Erythroblast (primary cell): ENCODE results near the gene UROD.
"Not testable (repeated sequence)": the region's sequence is repeated elsewhere in the genome, so short reads cannot be mapped to it uniquely, and the experiment has no call there.

ENCODE experiments used
- DNase-seq, 2 experiments: peaks; one replicate each; lab custom pipeline; 2025; lab: John Stamatoyannopoulos, UW
- GATA1 ChIP-seq: IDR thresholded peaks from 2 replicates; pipeline ENCODE4 v1.6.1; 2011; ENCODE audit warnings: low read depth, mild to moderate bottlenecking, control low read depth, low read length, moderate library complexity
- POLR2A ChIP-seq: IDR thresholded peaks from 2 replicates; pipeline ENCODE4 v1.6.1; 2011; ENCODE audit warnings: mild to moderate bottlenecking, low read length

The UROD gene

DNA sequence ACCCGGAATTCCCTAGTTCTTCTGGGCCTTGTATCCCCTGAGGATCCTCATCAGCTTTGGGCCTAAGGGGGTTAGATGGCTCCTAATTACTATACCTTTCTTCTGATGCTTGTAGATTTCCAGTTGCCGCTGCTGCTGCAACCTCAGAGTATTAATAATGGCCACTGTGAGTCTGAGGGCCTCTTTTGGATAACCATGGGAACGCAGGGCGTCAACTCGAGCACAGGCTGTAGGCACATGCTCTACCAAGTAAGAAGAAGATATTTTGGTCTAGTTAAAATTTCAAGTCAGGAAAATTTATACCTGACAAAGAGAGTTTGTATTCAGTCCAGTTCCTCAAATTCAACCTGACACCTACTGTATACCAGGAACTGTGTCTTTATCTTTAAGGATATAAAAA lies 28.2 kb downstream of the UROD start:
- no peak for DNase-seq
- TF ChIP-seq GATA1: no peak
- no peak for TF ChIP-seq POLR2A

DNA sequence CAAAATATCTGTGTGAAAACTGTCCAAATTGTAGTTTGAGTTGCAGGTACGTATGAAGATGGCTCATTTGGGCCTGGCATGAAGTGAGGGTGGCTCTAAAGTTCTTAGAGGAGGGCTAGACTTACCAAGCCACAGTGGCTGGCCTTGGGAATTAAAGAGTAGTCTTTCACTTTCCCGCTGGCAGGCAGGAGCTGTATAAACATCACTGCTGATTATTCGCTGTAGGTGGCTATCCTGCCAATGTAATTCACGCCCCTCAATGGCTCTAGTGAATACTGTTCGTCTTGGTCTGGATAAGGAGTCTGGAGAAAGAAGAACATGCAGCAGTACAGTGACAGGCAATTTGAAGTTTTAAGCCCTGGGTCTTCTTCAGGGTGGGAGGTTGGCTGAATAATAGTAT lies 31.0 kb downstream of the UROD start:
- TF ChIP-seq POLR2A (no peak), GATA1 (no peak)
- no peak for DNase-seq

DNA sequence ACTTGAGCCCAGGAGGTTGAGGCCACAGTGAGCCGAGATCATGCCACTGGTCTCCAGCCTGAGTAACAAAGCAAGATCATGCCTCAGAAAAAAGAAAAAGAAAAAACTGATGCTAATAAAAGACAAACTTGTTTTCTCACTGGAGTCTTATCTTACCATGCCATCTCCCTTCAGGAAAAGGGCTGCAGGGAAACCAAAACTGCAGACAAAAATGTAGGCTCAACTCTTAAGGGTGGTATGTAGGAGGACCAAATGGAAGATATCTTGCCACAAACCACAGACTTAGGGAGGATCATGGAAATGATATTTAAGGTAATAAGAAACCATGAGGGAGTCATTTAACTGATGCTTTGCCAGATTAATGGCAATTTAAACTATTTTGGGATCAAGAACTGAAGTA lies 32.9 kb downstream of the UROD start:
- DNase-seq: no peak
- TF ChIP-seq POLR2A (no peak), GATA1 (no peak)

DNA sequence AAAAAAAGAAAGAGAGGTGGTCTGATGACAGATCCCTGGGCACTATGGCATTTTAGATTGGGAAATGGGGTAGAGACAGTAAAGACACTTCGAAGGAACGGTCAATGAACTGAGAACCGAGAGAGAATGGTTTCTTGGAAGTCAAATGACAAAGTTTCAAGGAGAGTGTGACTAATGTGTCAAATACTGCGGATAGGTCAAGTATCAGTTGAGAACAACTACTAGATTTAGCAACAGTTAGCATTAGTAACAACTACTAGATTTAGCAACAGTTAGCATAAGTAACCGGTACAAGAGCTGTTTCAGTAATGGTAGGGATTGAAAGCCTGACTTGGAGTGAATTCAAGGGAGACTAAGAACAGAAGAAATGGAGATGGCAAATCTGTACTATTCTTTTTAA lies 35.0 kb downstream of the UROD start:
- TF ChIP-seq GATA1: no peak
- no peak for TF ChIP-seq POLR2A

DNA sequence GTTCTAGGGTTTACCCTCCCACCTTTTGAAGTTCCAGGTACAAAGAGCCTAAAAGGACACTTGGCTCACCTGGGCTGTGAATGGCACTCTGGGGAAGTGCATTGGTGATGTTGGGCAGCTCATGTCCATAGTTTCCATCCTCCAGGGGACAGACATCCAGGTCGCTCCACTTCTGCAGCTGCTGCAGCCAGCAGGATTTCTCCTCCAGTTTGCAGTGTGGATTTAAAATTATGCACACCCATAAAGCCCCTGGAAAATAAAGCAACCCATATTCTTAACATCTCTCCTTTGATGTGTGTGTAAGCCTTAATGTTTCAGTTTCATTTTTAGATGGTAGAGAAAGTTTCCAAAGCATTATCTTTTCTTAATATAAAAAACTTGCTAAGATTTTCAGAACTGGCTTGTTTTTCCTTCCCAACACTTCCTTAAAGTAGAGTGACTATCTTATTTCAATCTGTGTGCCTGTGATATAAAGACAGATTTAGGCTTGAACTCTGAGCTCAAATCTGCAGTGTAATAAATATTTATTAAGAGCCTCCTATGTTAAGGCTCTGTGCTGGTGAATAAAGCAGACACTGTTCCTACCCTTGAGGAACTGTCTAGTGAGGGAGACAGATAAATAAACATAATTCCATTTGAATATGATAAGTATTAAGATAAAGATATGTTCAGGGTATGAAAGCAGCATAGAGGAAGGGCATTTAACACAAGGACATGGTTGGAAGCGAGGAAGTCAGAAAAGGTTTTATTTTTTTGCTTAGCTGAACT lies 39.1 kb downstream of the UROD start:
- no peak for DNase-seq
- TF ChIP-seq POLR2A: no peak
- TF ChIP-seq GATA1: no peak

More for the DNA sequence above, 35.0 kb downstream of the UROD start:
- no peak for DNase-seq

GRCh38 chr1:45057542-45057941 lies 45.5 kb downstream of the UROD start:
- no peak for TF ChIP-seq GATA1
- no peak for TF ChIP-seq POLR2A
- DNase-seq: no peak

DNA sequence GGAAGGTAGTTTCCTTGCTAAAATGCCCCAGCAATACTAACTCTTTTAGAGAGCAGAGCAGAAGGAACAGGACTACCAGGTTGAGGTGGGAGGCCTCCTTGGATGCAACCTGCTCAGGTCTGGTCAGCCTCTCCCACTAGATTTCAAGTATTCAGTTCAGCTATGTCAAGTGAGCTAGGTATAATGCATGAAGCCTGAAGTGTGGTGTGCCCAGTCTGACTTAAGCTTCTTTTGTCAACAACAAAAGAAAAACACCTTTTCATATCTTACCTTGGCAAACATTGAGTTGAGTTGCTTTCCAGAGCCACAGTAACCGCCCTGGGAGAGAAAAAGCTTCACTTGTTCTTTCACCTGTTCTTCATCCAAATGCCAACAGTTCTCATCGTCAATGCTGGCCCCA lies 47.8 kb downstream of the UROD start:
- no peak for TF ChIP-seq GATA1
- no peak for DNase-seq

GRCh38 chr1:45062463-45062862 lies 50.4 kb downstream of the UROD start:
- not testable (repeated sequence) for DNase-seq

DNA sequence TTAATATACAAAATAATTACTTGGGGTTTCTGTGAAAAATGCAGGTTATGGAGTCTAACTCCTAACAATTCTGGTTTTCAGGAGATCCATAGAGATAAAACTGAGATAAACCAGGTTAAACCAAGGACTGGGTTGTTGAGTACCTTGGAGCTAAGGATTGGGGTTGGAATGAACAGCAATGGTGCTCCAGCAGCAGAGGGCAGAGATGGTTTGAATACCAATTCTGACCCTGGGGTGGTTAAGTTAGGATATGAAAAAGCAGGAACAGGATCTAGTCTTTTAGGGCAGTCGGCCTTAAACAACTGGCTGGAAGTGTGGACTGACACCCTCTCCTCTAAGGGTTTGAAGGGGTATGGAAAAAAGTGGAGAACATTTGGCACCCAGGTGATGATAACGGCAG lies 53.0 kb downstream of the UROD start:
- no peak for DNase-seq
- TF ChIP-seq GATA1 (no peak), POLR2A (no peak)
